Measurements from ENCODE around the gene GPRC5B. TPM values are rescaled to one million over a fixed set of nuclear protein-coding genes. Genes with fewer than 3 reads are reported as not detected.

The GPRC5B gene
- total and polyA plus RNA-seq, 2 of the 8 experiments (the other 6 are each of a cell fraction or from before 2014, with no cell fraction given) = 106 to 160 TPM

GRCh38 chr16:19876501-19877059, 8.1 kb downstream of the GPRC5B start:
- no peak overlapping the region for H2BK15ac ChIP-seq (ENCODE audit: low read length)
- H3K4me3 ChIP-seq (ENCODE audit: extremely low read depth in 1 of 4, insufficient read depth in 2 of 4, low read depth in 3 of 4, low read length in 4 of 4) = 0 out of 8 replicates have a peak overlapping the region, but pooled peaks of 1 of the 4 experiments have one; percentile 5
- no peak overlapping the region for H3K18ac ChIP-seq (ENCODE audit: extremely low read depth, low read length)
- no peak overlapping the region for H3K4me2 ChIP-seq (ENCODE audit: insufficient read depth in 1 of 2, low read depth in 2 of 2, low read length in 2 of 2)
- no peak overlapping the region for H3K27ac ChIP-seq (ENCODE audit: low read depth, low read length)
- peaks cover 30 to 98% of the 10 kb centered on the region in 2 experiments for H3K79me2 ChIP-seq (ENCODE audit: control insufficient read depth in 1 of 2, insufficient read depth in 2 of 2, low read length in 2 of 2)
- no peak overlapping the region for H4K8ac ChIP-seq (ENCODE audit: extremely low read depth, insufficient read depth, low read length)
- no peak overlapping the region for H2BK12ac ChIP-seq (ENCODE audit: low read depth, low read length)
- H4K5ac ChIP-seq (ENCODE audit: insufficient read length, low read depth, low read length) = no peak overlapping the region
- peaks cover 4 to 44% (median 14%) of the 10 kb centered on the region in 4 experiments; a peak in 6 of 8 replicates for H3K36me3 ChIP-seq (ENCODE audit: control insufficient read depth in 2 of 4, insufficient read depth in 4 of 4, low read length in 3 of 4)
- no peak for FAIRE-seq
- ChIA-PET CTCF (ENCODE audit: partially characterized antibody) (interaction anchor here (0.6 to 3.0 kb wide), 8 partner anchors 8 to 275 kb away, joined by 3 to 7 read pairs (median 4); partner anchors contain the start of gene GPRC5B), POLR2A (ENCODE audit: partially characterized antibody) (interaction anchor here (0.8 to 11.4 kb wide), 7 partner anchors 8 to 205 kb away, joined by 3 to 114 read pairs (median 4); partner anchors contain the start of genes IQCK and KNOP1)
- H3K79me1 ChIP-seq (ENCODE audit: low read depth, low read length) = peaks cover 46% of the 10 kb centered on the region
- peak overlapping the region; percentile 12; the same call in 1 of the 2 replicates for H2BK5ac ChIP-seq (ENCODE audit: low read depth, low read length)
- peaks cover 9 to 42% (median 23%) of the 10 kb centered on the region in 4 experiments for H3K4me1 ChIP-seq (replicated peaks in 1 of 4; ENCODE audit: control insufficient read depth in 3 of 4, insufficient read depth in 4 of 4, low read length in 3 of 4)
- DNase-seq (ENCODE audit: low read depth in 1 of 2, low spot score in 2 of 2) = no peak
- H3K9ac ChIP-seq (replicated peaks in 1 of 4; ENCODE audit: extremely low read depth in 1 of 4, low read depth in 3 of 4, low read length in 3 of 4) = no peak overlapping the region
- H2BK120ac ChIP-seq (replicated peaks; ENCODE audit: low read depth, low read length) = no peak overlapping the region
- H2AK5ac ChIP-seq (ENCODE audit: low read depth, low read length) = peak overlapping the region; percentile 77; the same call in 1 of the 2 replicates
- no peak overlapping the region for H3K56ac ChIP-seq (replicated peaks; ENCODE audit: insufficient read length, low read depth, low read length)
- WGBS, 2 experiments (ENCODE audit: extremely low coverage in 1 of 2, insufficient coverage in 1 of 2, insufficient read length in 1 of 2, insufficient replicate concordance in 2 of 2, low coverage in 1 of 2, low lambda C conversion rate in 2 of 2, missing lambda C conversion rate in 1 of 2) = 88% methylated on average over 10 of the region's 10 CpGs; no CpG with 5 or more reads in 1 of the 2 experiments
- H3K23ac ChIP-seq (ENCODE audit: insufficient read length) = no peak overlapping the region
- no peak overlapping the region for H2BK20ac ChIP-seq (ENCODE audit: low read length)
- H3K9me3 ChIP-seq (ENCODE audit: insufficient read depth in 2 of 2, low read depth in 1 of 2, low read length in 1 of 2) = no peaks in the 10 kb centered on the region; a peak in 1 of 4 replicates
- H4K91ac ChIP-seq (replicated peaks; ENCODE audit: insufficient read length, low read length) = no peak overlapping the region
- no peak overlapping the region for H3K4ac ChIP-seq (replicated peaks; ENCODE audit: insufficient read length, low read depth, low read length)
- H3K27me3 ChIP-seq (replicated peaks in 1 of 4; ENCODE audit: control insufficient read depth in 3 of 4, extremely low read depth in 1 of 4, insufficient read depth in 3 of 4, low read length in 3 of 4) = no peaks in the 10 kb centered on the region
- H3K23me2 ChIP-seq (ENCODE audit: low read depth, low read length) = peaks cover 2% of the 10 kb centered on the region; the same call in 1 of the 2 replicates
- H2AFZ ChIP-seq (ENCODE audit: low read length) = no peak overlapping the region
- H4K20me1 ChIP-seq (replicated peaks in 1 of 2; ENCODE audit: control insufficient read depth in 1 of 2, insufficient read depth in 2 of 2, low read length in 2 of 2) = peaks cover 21 to 31% of the 10 kb centered on the region in 2 experiments
- H3K14ac ChIP-seq (ENCODE audit: insufficient read length) = no peak overlapping the region
- TF ChIP-seq CHD2 (IDR thresholded peaks at IDR 0.05; ENCODE audit: low read length) (no peak), YY1 (IDR thresholded peaks at IDR 0.05; ENCODE audit: low read depth, low read length) (peak; percentile 32; the same call in 1 of the 2 replicates)
